Glutamatergic neuron (in vitro differentiated cells): Measurements from ENCODE around the gene SPATS2L. TPM values are rescaled to one million over a fixed set of nuclear protein-coding genes. Genes with fewer than 3 reads are reported as not detected.

Source experiments
- DNase-seq: peaks from one replicate; pipeline ENCODE4 v3.0.0; 2022
- H3K27ac Mint-ChIP-seq: one replicate; pipeline ENCODE4 v1.8.0; 2020; ENCODE audit warnings: mild to moderate bottlenecking, mixed read lengths, inconsistent platforms; ENCODE audit not compliant: unreplicated experiment
- H3K27me3 Mint-ChIP-seq: one replicate; pipeline ENCODE4 v1.8.0; 2020; ENCODE audit warnings: mild to moderate bottlenecking, moderate library complexity, mixed read lengths, inconsistent platforms; ENCODE audit not compliant: unreplicated experiment
- H3K36me3 Mint-ChIP-seq: one replicate; pipeline ENCODE4 v1.8.0; 2020; ENCODE audit warnings: mild to moderate bottlenecking, mixed read lengths, inconsistent platforms; ENCODE audit not compliant: unreplicated experiment
- H3K4me1 Mint-ChIP-seq: one replicate; pipeline ENCODE4 v1.8.0; 2020; ENCODE audit warnings: mild to moderate bottlenecking, low read depth, mixed read lengths, inconsistent platforms; ENCODE audit not compliant: unreplicated experiment
- H3K4me3 Mint-ChIP-seq: one replicate; pipeline ENCODE4 v1.8.0; 2020; ENCODE audit warnings: mild to moderate bottlenecking, mixed read lengths, inconsistent platforms; ENCODE audit not compliant: unreplicated experiment
- H3K9me3 Mint-ChIP-seq: one replicate; pipeline ENCODE4 v1.8.0; 2020; ENCODE audit warnings: mild to moderate bottlenecking, moderate library complexity, mixed read lengths, inconsistent platforms; ENCODE audit not compliant: unreplicated experiment
- total RNA-seq: library from RNA; stranded (reverse); fragmentation: NEBNext Ultra II Directional; extraction: Animal tissue kit (Norgen Biotek cat#: 25700); gene quantifications from one replicate; pipeline ENCODE4 v1.2.1, GENCODE V29; 2021; ENCODE audit not compliant: unreplicated experiment
- TF ChIP-seq, protein P1 (sequence below): fragments of 200-600 bp; sonication (generic); IDR thresholded peaks from one replicate; pipeline ENCODE4 v1.5.0; 2021; ENCODE audit not compliant: partially characterized antibody, unreplicated experiment

Gene SPATS2L
- total RNA-seq, 1 donor from 2014 or later: 45.5 TPM

DNA sequence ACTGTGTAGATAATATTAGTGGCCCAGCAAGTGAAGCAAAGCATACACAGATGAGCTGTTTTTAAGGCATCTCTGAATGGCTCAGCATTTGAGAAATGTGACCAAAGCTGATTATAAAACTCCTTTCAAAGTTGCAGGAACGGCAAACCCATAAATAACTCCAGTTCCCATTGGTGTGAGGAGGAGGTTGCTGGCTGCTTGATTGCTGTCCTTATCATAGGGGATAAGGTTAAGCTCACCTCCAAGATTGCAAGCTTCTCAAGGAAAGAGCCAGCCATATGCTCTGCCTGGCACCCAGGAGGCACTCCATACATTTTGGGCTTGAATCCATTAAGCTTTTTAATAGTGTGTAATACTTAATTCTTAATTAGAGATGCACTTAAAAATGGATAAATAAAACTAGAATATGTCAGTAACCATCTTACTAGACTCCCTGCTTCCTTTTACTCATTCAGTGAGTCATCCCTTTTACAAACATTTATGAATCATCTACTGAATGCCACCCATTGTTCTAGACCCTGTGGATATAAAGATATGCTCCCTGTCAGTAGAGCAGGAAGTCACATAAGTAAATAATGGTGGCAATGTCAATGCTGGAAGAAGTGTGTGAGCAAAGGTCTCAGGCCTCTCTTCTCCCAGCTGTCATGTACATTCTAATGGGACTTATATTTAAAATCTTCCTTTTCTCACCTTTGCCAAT, 99.3 kb downstream of the SPATS2L start:
- H3K36me3 Mint-ChIP-seq: peaks cover 5% of the 10 kb centered on the region
- DNase-seq: no peak
- TF ChIP-seq, protein P1, sequence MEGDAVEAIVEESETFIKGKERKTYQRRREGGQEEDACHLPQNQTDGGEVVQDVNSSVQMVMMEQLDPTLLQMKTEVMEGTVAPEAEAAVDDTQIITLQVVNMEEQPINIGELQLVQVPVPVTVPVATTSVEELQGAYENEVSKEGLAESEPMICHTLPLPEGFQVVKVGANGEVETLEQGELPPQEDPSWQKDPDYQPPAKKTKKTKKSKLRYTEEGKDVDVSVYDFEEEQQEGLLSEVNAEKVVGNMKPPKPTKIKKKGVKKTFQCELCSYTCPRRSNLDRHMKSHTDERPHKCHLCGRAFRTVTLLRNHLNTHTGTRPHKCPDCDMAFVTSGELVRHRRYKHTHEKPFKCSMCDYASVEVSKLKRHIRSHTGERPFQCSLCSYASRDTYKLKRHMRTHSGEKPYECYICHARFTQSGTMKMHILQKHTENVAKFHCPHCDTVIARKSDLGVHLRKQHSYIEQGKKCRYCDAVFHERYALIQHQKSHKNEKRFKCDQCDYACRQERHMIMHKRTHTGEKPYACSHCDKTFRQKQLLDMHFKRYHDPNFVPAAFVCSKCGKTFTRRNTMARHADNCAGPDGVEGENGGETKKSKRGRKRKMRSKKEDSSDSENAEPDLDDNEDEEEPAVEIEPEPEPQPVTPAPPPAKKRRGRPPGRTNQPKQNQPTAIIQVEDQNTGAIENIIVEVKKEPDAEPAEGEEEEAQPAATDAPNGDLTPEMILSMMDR: no peak
- peaks cover 3% of the 10 kb centered on the region for H3K4me1 Mint-ChIP-seq
- H3K9me3 Mint-ChIP-seq: no peaks in the 10 kb centered on the region
- no peaks in the 10 kb centered on the region for H3K27me3 Mint-ChIP-seq
- no peak overlapping the region for H3K27ac Mint-ChIP-seq
- no peak overlapping the region for H3K4me3 Mint-ChIP-seq

DNA sequence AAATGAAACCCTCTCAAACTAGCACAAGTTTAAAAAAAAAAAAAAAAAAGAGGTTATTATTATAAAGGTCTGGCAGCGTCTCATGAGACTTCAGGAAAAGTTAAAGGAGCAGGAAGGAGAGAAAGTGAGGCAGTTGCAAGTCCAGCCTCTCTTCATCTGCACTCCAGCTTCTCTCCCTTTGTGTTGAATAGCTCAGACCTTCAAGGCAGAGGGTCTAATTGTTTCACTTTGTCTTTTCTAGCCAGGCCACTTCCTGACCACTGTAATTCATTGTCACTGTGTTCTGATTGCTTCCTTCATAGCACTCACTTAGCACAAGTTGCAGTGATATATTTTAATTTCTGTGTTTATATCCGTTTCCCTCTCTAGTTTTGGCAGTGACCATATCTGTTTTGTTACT, 99.9 kb downstream of the SPATS2L start:
- Mint-ChIP-seq H3K4me1 (peaks cover 3% of the 10 kb centered on the region), H3K36me3 (peaks cover 5% of the 10 kb centered on the region), H3K4me3 (no peak overlapping the region), H3K9me3 (no peaks in the 10 kb centered on the region), H3K27me3 (no peaks in the 10 kb centered on the region), H3K27ac (no peak overlapping the region)
- no peak for DNase-seq
- TF ChIP-seq, protein P1: no peak

DNA sequence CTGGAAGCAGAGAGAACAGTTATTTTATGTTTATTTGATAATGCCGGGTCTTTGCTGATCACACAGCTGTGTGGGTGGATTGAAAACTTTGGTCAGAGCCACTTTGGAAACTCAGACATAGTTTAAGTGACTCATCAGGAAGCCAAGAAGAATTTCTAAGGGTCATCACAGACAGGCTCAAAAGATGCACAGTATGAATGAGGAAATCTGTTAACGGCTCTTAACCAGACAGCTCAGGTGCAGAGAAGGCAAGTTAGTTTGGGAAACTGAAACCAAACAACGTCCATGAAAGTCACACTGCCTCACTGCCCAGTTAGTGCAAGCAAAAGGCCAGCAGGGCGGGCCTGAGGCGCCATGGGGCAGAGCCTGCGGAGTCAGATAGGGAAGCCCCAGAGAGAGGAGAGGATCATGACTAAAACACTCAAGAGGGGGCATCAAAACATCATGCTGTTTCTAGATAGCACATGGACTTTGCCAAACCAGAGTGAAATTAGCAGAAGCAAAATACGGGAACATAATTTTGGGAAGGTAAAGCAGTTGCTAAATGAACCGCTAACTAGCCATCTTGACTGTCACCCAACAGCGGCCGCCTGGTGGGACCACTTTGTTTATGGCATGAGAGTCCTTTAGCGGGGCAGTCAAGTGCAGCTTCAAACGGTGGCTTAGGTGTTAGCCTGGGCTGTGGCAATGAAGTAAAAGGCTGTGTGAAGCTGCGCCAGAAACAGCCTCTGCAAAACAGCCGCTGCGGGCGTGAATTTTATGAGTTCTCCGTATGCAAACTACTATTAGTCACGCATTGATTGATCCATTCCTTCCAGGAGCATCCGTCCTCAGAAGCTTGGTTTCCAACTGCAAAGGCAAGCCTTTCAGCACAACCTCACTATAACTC, 102.2 kb downstream of the SPATS2L start:
- H3K4me1 Mint-ChIP-seq: peaks cover 3% of the 10 kb centered on the region
- no peak overlapping the region for H3K4me3 Mint-ChIP-seq
- H3K9me3 Mint-ChIP-seq: no peaks in the 10 kb centered on the region
- TF ChIP-seq, protein P1: no peak
- no peak overlapping the region for H3K27ac Mint-ChIP-seq
- no peaks in the 10 kb centered on the region for H3K27me3 Mint-ChIP-seq
- peaks cover 5% of the 10 kb centered on the region for H3K36me3 Mint-ChIP-seq
- no peak for DNase-seq

DNA sequence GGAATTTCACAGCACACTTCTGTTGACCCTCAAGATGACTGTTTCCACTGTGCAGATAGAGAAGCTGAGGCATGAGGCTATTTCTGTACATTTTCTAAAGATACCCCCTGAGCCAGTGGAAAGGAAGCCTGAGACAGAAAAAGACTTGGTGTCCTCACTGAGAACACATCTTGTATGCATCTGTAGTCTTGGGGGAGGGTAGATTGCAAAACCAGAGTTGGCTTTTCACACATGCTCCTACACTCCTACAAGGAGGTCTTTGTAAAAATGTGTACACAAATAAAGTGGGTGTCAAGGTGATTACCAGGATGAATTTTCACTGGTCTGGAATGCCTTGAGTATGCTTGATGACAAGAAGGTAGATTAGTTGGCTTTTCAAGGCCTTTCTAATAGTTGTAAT, 105.3 kb downstream of the SPATS2L start:
- H3K4me1 Mint-ChIP-seq: peaks cover 4% of the 10 kb centered on the region
- DNase-seq: no peak
- no peak overlapping the region for H3K27ac Mint-ChIP-seq
- no peaks in the 10 kb centered on the region for H3K9me3 Mint-ChIP-seq
- H3K36me3 Mint-ChIP-seq: no peaks in the 10 kb centered on the region
- no peak overlapping the region for H3K4me3 Mint-ChIP-seq
- H3K27me3 Mint-ChIP-seq: peaks cover 2% of the 10 kb centered on the region
- TF ChIP-seq, protein P1: no peak

DNA sequence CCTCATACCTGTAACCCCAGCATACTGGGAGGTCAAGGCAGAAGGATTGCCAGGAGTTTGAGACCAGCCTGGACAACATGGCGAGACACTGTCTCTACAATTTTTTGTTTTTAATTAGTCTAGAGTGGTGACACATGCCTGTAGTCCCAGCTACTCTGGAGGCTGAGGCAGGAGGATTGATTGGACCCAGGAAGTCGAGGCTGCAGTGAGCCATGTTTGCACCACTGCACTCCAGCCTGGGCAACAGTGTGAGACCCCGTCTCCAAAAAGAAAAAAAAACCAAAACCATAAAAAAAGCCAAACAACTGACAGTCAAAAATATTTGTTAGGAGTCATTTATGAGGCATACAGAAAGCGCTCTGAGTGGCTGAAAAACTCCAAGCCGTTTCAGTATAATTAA, 107.9 kb downstream of the SPATS2L start:
- DNase-seq: no peak
- H3K36me3 Mint-ChIP-seq: no peaks in the 10 kb centered on the region
- no peak overlapping the region for H3K27ac Mint-ChIP-seq
- TF ChIP-seq, protein P1: no peak
- peaks cover 5% of the 10 kb centered on the region for H3K4me1 Mint-ChIP-seq
- no peaks in the 10 kb centered on the region for H3K9me3 Mint-ChIP-seq
- H3K27me3 Mint-ChIP-seq: peaks cover 2% of the 10 kb centered on the region
- no peak overlapping the region for H3K4me3 Mint-ChIP-seq
